HG03066 (cell line): ENCODE data around the gene NDUFB6.
"Not testable (repeated sequence)": the region's sequence is repeated elsewhere in the genome, so short reads cannot be mapped to it uniquely, and the experiment has no call there.

Experiments
- ATAC-seq: cut with Tn5 transposase; IDR thresholded peaks from one replicate; pipeline ENCODE4 v1.9.1; 2021; ENCODE audit warnings: low read depth; ENCODE audit not compliant: unreplicated experiment

The NDUFB6 gene

GRCh38 chr9:32524892-32525708, 47.9 kb downstream of the NDUFB6 start:
- ATAC-seq = peak; percentile 19

GRCh38 chr9:32524558-32524891, 48.4 kb downstream of the NDUFB6 start:
- ATAC-seq = not testable (repeated sequence)

- no peak for ATAC-seq
Observed at GRCh38 chr9:32523910-32524309, 49.0 kb downstream of the NDUFB6 start.

GRCh38 chr9:32518276-32518675, 54.7 kb downstream of the NDUFB6 start:
- no peak for ATAC-seq

GRCh38 chr9:32516241-32516640, 56.7 kb downstream of the NDUFB6 start:
- ATAC-seq = no peak

- no peak for ATAC-seq
Observed at GRCh38 chr9:32508728-32509127, 64.2 kb downstream of the NDUFB6 start.

- ATAC-seq = no peak
Observed at GRCh38 chr9:32503008-32503407, 70.0 kb downstream of the NDUFB6 start.
